Retinal pigment epithelial cell (primary cell): ENCODE results near the gene MDH1.
"Not testable (repeated sequence)": the region's sequence is repeated elsewhere in the genome, so short reads cannot be mapped to it uniquely, and the experiment has no call there.

Experiments used
- DNase-seq: peaks from one replicate; pipeline ENCODE4 v3.0.0-alpha.2; 2010; ENCODE audit warnings: low read depth
- H3K4me3 ChIP-seq: 2 replicates; pipeline ENCODE4 v1.5.1; 2011; ENCODE audit warnings: mild to moderate bottlenecking, low read length, control low read depth, moderate library complexity
- TF ChIP-seq, protein P1 (sequence below): conservative IDR thresholded peaks from 2 replicates; pipeline ENCODE4 v1.5.1; 2011; ENCODE audit warnings: low read depth, low read length, control low read depth, inconsistent platforms

MDH1 gene

GRCh38 chr2:63555931-63556330 is 32.8 kb upstream of the MDH1 start:
- no peak for DNase-seq
- H3K4me3 ChIP-seq = no peak overlapping the region
- TF ChIP-seq, protein P1, sequence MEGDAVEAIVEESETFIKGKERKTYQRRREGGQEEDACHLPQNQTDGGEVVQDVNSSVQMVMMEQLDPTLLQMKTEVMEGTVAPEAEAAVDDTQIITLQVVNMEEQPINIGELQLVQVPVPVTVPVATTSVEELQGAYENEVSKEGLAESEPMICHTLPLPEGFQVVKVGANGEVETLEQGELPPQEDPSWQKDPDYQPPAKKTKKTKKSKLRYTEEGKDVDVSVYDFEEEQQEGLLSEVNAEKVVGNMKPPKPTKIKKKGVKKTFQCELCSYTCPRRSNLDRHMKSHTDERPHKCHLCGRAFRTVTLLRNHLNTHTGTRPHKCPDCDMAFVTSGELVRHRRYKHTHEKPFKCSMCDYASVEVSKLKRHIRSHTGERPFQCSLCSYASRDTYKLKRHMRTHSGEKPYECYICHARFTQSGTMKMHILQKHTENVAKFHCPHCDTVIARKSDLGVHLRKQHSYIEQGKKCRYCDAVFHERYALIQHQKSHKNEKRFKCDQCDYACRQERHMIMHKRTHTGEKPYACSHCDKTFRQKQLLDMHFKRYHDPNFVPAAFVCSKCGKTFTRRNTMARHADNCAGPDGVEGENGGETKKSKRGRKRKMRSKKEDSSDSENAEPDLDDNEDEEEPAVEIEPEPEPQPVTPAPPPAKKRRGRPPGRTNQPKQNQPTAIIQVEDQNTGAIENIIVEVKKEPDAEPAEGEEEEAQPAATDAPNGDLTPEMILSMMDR = no peak

DNA sequence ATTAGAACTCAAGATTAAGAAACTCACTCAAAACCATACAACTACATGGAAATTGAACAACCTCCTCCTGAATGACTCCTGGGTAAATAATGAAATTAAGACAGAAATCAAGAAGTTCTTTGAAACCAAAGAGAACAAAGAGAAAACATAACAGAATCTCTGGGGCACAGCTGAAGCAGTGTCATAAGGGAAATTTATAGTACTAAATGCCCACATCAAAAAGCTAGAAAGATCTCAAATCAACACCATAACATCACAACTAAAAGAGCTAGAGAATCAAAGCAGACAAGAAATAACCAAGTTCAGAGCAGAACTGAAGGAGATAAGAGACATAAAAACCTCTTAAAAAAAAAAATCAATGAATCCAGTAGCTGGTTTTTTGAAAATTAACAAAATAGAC is 30.9 kb upstream of the MDH1 start:
- not testable (repeated sequence) for DNase-seq

GRCh38 chr2:63558922-63559321 is 29.8 kb upstream of the MDH1 start:
- not testable (repeated sequence) for H3K4me3 ChIP-seq

More for the DNA sequence above, 30.9 kb upstream of the MDH1 start:
- not testable (repeated sequence) for H3K4me3 ChIP-seq

DNA sequence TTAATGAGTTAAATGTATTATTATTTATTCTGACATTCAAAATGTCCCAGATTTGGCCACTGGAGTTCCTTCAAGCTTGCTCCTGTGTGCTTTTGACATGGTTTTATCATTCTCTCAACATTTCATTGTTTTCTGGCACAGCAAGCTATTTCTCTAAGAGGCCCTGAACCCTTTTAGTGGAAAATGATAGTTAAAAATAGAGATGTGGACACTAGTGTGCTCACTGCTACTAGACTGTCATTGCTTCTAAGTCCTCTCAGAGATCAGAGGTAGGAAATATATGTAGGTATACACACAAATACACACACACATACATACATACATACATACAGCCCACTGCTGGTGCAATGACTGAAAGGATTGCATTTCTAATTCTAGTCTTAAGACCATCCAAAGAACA is 26.0 kb upstream of the MDH1 start:
- TF ChIP-seq, protein P1 = no peak
- no peak overlapping the region for H3K4me3 ChIP-seq

More at GRCh38 chr2:63558922-63559321, 29.8 kb upstream of the MDH1 start:
- DNase-seq = not testable (repeated sequence)

DNA sequence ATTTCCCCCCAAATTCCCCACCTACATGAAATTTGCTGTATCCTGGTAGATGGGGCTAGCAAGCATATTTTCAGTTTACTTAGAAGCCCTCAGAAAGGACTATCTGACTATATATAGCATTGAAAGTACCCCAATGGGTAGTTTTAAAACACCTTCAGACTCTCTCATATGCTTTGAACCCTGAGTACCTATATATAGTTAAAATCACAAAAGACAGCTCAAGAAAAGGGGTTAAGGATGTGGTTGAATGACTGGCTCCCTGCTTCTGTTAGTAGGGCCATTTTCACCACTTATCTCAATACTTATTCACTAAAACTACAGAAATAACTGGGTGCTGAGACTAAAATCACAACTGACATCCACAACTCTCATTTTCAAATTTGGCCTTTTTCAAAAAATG is 19.0 kb upstream of the MDH1 start:
- H3K4me3 ChIP-seq = no peak overlapping the region
- DNase-seq = no peak
- TF ChIP-seq, protein P1 = no peak

More for the DNA sequence above, 26.0 kb upstream of the MDH1 start:
- no peak for DNase-seq

DNA sequence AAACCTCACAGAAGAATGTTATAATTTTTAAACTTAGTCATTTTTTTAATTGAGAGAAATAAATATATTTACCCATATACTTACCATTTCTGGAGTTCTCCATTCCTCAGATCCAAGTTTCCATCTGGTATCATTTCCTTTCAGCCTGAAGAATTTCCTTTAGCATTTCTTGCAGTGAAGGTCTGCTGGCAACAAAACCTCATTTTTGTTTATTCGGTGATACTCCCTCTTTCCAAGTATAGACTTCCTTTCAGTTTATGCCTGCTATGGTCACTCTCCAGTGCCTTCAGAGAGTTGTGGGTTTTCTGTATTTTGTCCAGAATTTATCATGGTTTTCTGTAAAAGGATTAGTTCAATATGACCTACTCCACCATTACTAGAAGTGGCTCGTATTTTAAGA is 17.5 kb upstream of the MDH1 start:
- TF ChIP-seq, protein P1 = no peak
- DNase-seq = no peak
- no peak overlapping the region for H3K4me3 ChIP-seq

DNA sequence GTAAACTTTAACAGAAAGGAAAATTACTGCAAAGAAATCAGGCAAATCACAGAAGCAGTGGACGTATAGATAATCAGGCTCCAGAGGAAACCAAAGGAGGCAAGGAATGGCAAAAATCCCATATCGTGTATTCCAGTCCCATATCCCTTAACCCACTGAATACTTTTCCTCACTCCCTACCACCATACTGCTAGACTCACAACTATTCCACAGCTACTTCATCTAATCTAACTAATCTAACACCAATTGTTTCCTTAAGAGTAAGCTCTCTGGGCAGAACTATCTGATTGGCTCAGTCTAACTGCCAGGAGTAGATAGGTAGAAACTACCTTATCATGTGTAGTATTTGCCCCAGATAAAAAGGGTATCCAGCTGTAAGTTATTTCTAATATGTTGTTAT is 16.8 kb upstream of the MDH1 start:
- no peak overlapping the region for H3K4me3 ChIP-seq
- TF ChIP-seq, protein P1 = no peak
- DNase-seq = no peak

GRCh38 chr2:63573026-63573425 is 15.7 kb upstream of the MDH1 start:
- not testable (repeated sequence) for H3K4me3 ChIP-seq, DNase-seq

- DNase-seq = not testable (repeated sequence)
Measured at GRCh38 chr2:63573726-63574345, 14.9 kb upstream of the MDH1 start.

More at GRCh38 chr2:63573726-63574345, 14.9 kb upstream of the MDH1 start:
- not testable (repeated sequence) for H3K4me3 ChIP-seq
